ENCODE measurements around the gene WDPCP. TPM values are rescaled to one million over a fixed set of nuclear protein-coding genes. Genes with fewer than 3 reads are reported as not detected.
"Not testable (repeated sequence)": the region's sequence is repeated elsewhere in the genome, so short reads cannot be mapped to it uniquely, and the experiment has no call there.

The WDPCP gene
- polyA plus RNA-seq, 3 donors, result 8.1 to 18.5 (median 14.7) TPM

DNA sequence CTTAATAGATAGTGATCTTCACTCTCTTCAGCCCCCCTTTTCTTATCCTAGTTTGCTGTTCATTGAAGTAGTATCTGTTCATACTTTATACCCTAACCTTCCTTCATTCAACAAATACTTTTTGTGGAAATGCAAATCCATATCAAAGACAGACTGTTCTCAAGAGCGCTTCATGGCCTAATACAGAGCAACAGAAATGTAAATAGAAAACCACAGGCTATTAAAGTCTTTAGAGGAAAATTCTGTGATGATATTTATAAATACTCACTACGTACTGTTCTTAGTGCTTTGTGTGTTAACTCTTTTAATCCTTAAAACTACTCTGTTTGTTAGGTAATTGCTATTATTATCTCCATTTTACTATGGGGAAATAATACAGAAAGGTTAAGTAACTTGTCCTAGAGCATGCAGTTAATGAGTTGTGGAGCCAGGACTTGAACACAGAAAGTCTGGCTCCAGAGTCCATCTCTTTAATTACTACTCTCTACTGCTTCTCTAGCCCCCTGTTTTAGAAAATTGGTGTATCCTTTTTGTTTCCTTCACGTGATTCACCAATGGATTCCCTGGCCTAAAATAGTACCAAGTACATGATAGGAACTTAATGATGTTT, 3.4 kb upstream of the WDPCP start:
- DNase-seq, result no peak

DNA sequence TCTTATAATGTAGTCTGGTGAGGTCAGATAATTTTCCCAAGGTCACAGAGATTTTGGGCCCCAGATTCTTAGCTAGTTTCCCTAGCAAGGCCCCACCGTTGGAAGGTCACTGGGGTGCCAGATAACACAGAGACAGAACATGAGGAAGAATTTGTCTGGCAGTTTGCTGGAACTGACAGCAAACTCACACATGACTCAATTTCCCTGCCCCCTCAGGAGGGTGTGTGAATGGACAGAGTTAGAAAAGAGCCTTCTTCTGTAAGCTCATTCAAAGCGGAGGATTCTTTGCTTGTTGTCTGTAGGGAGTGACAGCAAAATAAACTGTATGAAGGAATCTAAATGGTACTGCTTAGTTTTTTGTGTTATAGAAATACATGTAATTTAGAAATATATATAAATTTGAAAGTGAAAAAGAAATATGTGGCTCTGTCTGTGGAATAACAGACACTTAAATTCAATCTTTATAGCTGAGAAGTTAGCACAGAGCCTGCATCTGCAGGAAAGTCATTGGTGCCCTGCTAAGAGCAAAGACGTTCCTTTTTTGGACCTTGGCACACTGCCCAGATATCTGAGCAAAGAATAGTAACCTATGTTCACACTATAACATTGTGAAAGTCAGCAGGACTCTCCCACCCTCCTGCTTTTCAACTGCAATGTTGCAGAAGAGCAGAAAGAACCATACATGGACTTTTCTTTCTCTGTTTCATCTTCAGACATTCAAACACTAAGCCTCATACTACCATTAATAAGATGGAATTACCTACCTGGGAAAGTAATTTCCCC, 2.5 kb upstream of the WDPCP start:
- DNase-seq, result no peak

DNA sequence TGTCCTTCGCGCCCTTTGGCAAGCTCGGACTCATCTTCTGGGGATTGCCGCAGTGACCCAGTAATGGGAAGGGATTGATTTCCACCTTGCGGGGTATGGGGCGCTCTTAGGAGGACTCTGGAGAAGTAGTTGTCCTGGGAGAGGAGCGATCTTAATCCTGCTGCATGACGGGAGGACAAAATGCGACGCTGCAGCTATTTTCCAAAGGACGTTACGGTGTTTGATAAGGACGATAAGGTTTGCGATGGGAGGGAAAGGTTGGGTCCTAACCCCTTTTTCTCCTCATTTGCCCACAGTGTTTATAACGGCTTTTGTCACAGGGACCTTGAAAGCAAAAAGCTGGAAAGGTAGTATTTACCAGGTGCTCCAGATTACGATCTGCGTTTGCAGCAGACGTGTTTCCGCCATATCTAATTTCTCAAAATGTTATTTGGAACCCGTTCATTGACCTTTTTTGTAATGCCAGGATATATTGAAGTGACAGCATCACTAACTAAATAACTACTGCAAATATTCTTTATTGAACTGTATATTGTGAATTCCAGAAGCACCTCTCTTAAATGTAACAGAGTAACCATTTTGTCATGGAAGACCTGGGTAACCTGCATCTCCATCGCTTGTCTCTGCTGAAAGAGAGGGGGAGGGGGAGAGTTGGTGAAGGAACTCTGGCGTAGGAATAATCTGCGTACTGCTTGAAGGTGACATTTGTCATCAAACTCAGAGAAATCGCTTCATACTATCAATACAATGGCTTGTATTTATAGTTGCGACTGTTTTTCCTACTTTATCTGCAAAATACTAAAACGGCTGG, 1.1 kb upstream of the WDPCP start:
- no peak for DNase-seq

DNA sequence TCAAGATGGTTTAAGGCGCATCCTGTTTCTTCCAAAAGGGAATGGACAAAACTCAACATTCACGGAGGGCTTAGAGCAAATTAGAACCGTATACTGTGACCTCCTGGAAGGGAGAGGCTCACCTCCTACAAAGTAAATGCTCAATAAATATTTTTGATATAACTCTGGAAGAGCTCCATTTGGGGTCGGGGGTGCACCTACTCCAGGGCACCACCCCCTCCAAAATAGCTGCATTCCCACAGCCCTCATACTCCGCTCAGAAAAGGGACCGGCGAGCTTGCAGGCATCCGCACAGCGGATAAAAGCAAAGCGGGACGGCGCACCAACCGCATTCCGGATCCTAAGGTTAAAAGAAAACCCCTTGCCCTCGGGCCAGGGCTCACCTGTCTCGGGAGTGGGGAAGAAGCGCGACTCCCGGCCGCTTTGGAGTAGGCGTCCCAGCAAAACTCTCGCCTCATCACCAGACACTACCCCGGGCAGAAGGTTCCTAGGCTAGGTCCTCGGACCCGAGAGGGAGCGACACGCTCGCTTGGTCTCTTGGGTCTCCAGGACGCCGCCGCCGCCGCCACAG, 378 bp downstream of the WDPCP start:
- no peak for DNase-seq

DNA sequence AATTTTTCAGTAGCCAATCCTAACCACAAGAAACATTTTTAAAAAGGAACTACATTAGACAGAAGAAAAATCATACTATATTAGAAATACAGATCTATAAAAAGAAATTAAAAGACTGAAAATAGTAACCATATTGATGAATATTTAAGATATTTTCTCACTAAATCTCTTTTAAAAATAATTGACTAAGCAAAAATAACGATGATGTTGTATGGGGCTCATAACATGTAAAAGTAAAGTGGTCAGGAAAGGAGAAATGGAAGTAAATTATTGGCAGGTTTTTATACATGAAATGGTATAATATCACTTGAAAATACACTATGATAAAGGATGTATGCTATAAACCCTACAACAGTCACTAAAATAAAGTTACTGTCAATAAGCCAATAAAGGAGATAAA, 5.4 kb downstream of the WDPCP start:
- no peak for DNase-seq

DNA sequence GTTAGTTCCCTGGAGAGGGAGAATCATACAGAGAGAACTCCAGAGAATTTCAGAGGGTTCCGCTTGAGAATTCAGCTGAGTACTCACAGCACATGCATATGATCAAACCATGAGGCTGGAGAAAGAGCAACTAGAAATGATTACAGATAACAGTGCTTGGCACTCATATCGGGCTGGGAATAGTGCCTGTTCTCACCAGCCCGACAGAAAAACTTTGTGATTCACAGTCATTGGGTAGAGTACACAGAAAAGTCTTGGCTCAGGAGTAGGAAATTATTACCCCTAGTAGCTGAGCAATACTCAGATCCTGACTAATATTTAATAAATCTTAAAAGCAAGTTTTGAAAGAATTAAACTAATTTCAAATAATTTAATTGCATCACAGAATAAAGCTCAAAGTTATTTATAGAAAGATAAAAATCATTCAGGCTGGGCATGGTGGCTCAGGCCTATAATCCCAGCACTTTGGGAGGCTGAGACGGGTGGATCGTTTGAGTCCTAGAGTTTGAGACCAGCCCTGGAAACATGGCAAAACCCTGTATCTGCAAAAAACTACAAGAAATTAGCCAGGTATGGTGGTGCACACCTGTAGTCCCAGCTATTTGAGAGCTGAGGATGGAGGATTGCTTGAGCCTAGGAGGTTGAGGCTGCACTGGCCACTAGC, 6.8 kb downstream of the WDPCP start:
- DNase-seq, result no peak

DNA sequence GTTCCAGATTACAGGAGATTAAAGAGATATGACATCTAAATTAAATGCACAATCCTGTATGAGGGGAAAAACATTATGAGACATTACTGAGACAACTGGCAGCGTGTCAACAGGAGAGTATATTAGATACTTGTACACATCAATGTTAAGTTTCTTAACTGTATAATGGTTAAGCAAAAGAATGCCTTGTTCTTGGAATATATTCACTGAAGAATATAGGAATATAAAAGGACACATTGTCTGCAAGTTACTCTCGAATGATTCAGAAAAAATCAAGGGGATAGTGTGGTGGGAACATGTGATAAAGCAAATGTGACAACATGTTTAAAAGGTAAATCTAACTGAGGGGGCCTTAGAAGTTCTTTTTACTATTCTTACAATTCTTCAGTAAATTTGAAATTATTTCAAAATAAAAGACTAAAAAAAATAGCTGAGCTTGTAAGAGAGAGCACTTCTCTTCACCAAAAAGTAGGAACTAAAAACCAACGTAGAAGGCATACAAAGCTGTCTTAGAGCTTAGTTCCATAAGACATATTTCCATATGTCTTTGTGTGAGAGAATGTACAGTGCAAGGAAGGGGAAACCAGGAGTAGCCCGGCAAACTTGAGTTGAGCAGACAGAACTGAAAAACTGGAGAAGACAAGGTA, 7.5 kb downstream of the WDPCP start:
- DNase-seq, result no peak

DNA sequence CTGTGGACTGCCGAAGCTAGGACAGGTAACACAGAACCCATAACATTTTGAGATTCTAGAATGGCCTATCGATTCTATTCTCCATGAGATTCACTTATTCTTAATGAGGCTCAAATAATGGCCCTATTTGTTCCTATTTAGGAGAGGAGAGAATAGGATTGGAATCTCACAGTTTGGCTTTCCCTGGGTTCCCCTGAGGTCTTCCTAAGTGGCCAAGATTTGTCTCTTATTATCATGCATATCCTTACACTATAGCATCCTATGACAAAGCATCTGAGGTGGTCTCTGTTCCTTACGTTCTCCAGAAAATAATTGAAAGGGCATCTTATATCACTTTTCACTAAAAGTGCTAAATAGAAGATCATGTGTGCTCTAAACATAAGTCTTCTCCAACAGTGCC, 9.5 kb downstream of the WDPCP start:
- no peak for DNase-seq

DNA sequence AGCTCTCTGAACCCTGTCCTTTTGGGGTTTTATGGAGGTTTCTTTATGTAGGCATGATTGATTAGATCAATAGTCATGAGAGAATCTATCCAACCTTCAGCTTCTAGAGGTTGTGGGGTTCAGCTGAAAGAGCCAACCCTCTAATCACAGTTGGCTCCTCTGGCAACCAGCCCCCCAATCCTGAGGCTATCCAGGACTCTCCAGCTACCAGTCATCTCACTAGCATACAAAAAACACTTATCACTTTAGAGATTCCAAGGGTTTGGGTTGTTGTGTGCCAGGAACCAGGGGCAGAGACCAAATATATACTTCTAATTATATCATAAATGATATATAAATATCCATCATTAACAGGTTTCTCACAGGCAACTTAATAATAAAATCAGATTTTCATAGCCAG, 11.7 kb downstream of the WDPCP start:
- no peak for DNase-seq

DNA sequence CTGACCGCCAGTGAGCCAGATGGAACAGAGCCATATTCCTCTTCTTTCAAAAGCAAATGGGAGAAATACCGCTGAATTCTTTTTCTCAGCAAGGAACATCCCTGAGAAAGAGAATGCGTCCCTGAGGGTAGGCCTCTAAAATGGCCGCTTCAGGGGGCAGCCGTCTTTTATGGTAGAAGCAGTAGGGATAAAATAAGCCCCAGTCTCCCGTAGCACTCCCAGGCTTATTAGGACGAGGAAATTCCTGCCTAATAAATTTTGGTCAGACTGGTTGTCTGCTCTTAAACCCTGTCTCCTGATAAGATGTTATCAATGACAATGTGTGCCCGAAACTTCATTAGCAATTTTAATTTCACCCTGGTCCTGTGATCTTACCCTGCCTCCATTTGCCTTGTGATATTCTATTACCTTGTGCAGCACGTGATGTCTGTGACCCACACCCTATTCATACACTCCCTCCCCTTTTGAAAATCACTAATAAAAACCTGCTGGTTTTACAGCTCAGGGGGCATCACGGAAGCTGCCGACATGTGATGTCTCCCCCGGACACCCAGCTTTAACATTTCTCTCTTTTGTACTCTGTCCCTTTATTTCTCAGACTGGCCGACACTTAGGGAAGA, 14.4 kb downstream of the WDPCP start:
- DNase-seq, result not testable (repeated sequence)

DNA sequence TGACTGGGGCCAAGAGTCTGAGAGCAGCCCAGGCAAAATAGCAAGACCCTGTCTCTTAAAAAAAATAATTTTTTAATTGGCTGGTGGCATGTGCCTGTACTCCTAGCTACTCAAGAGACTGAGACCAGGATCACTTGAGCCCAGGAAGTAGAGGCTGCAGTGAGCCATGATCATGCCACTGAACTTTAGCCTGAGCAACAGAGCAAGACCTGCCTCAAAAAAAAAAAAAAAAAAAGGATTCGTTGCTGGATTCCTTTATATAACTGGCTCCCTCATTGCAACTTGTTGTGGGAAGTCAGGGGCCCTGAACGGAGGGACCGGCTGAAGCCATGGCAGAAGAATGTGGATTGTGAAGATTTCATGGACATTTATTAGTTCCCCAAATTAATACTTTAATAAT, 15.3 kb downstream of the WDPCP start:
- not testable (repeated sequence) for DNase-seq

DNA sequence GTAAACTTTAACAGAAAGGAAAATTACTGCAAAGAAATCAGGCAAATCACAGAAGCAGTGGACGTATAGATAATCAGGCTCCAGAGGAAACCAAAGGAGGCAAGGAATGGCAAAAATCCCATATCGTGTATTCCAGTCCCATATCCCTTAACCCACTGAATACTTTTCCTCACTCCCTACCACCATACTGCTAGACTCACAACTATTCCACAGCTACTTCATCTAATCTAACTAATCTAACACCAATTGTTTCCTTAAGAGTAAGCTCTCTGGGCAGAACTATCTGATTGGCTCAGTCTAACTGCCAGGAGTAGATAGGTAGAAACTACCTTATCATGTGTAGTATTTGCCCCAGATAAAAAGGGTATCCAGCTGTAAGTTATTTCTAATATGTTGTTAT, 16.3 kb downstream of the WDPCP start:
- no peak for DNase-seq

DNA sequence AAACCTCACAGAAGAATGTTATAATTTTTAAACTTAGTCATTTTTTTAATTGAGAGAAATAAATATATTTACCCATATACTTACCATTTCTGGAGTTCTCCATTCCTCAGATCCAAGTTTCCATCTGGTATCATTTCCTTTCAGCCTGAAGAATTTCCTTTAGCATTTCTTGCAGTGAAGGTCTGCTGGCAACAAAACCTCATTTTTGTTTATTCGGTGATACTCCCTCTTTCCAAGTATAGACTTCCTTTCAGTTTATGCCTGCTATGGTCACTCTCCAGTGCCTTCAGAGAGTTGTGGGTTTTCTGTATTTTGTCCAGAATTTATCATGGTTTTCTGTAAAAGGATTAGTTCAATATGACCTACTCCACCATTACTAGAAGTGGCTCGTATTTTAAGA, 17.0 kb downstream of the WDPCP start:
- DNase-seq, result no peak

DNA sequence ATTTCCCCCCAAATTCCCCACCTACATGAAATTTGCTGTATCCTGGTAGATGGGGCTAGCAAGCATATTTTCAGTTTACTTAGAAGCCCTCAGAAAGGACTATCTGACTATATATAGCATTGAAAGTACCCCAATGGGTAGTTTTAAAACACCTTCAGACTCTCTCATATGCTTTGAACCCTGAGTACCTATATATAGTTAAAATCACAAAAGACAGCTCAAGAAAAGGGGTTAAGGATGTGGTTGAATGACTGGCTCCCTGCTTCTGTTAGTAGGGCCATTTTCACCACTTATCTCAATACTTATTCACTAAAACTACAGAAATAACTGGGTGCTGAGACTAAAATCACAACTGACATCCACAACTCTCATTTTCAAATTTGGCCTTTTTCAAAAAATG, 18.5 kb downstream of the WDPCP start:
- no peak for DNase-seq

DNA sequence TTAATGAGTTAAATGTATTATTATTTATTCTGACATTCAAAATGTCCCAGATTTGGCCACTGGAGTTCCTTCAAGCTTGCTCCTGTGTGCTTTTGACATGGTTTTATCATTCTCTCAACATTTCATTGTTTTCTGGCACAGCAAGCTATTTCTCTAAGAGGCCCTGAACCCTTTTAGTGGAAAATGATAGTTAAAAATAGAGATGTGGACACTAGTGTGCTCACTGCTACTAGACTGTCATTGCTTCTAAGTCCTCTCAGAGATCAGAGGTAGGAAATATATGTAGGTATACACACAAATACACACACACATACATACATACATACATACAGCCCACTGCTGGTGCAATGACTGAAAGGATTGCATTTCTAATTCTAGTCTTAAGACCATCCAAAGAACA, 25.5 kb downstream of the WDPCP start:
- DNase-seq, result no peak

DNA sequence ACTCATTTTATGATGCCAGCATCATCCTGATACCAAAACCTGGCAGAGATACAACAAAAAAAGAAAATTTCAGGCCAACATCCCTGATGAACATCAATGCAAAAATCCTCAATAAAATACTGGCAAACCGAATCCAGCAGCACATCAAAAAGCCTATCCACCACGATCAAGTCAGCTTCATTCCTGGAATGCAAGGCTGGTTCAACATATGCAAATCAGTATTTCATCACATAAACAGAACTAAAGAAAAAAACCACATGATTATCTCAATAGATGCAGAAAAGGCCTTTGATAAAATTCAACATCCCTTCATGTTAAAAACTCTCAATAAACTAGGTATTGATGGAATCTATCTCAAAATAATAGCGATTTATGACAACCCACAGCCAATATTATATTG, 29.4 kb downstream of the WDPCP start:
- DNase-seq, result not testable (repeated sequence)

DNA sequence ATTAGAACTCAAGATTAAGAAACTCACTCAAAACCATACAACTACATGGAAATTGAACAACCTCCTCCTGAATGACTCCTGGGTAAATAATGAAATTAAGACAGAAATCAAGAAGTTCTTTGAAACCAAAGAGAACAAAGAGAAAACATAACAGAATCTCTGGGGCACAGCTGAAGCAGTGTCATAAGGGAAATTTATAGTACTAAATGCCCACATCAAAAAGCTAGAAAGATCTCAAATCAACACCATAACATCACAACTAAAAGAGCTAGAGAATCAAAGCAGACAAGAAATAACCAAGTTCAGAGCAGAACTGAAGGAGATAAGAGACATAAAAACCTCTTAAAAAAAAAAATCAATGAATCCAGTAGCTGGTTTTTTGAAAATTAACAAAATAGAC, 30.5 kb downstream of the WDPCP start:
- not testable (repeated sequence) for DNase-seq

DNA sequence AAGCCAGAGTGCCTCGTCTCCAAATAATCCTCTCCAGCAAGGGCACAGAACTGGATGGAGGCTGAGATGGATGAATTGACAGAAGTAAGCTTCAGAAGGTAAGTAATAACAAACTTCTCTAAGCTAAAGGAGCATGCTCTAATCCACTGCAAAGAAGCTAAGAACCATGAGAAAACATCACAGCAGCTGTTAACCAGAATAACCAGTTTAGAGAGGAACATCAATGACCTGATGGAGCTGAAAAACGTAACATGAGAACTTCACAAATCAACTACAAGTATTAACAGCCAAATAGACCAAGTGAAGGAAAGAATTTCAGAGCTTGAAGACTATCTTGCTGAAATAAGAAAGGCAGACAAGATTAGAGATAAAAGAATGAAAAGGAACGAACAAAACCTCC, 32.3 kb downstream of the WDPCP start:
- no peak for DNase-seq

DNA sequence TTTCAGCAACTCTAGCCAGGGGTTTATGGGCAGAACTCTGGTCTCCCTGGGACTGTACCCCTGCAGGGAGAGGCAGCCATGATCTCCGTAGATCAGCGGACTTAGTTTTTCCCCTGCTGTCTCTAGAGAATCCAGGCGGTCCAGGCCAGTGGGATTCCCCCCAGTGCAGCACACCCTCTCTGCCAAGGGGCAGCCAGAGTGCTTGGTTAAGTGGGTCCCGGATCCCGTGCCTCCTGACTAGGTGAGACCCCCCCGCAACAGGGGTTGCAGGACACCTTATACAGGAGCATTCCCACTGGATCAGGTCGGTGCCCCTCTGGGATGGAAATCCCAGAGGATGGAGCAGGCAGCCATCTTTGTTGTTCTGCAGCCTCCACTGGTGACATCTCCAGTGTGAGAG, 33.0 kb downstream of the WDPCP start:
- no peak for DNase-seq

DNA sequence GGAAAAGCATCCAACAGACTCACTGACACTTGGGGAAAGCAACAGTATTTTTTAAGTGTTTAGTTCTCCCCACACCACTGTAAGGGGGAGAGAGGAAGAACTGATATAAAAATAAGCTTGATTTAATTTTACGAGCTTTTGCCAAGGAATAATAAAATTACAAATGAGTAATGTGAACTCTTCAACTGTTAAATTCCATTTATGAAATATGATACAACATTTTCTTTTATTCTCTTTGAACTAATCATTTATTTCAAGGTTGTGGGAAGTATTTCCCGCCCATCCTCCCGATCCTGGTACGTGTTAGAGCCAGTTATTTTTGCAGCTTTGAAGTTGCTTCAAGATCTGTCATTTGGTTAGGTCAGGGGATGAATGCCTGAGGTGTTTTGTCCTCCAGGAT, 35.2 kb downstream of the WDPCP start:
- DNase-seq, result no peak

DNA sequence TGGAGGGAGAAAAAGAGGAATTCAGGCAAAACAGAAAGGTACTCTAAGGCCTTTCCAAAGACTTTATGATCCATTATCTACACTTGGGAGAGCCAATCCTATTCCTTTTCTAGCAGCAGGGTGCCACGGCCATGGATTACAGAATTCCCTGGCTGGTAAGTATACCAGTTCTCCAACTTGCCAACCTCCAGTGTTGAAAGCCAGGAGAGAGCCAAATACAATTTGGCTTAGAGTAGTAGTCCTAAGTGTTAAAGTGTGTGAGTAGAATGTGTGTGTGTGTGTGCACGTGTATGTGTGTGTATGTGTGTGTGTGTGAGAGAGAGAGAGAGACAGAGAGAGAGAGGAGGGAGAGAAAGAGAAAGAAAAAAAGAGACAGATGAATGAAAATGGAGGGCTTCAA, 43.3 kb downstream of the WDPCP start:
- DNase-seq, result no peak

Measured in renal pelvis (tissue), 4 donors.